Sigmoid colon (tissue), 4 donors: ENCODE data around the gene DIPK1B.

ENCODE experiments used
- CTCF ChIP-seq, 4 experiments: fragments of 450-650 bp in 3 of 4; fragments of 200-600 bp in 1 of 4; IDR thresholded peaks; one replicate each; pipeline ENCODE4 v1.5.1; 2016 to 2019; ENCODE audit warnings: antibody characterized with exemption in 4 of 4, mild to moderate bottlenecking in 3 of 4, moderate library complexity in 2 of 4
- EP300 ChIP-seq, 4 donors: sonication (generic); formaldehyde crosslinking; IDR thresholded peaks; one replicate each; pipeline ENCODE4 v1.6.1; 2017; ENCODE audit warnings: antibody characterized with exemption in 4 of 4
- POLR2A ChIP-seq, 2 donors: fragments of 450-650 bp; IDR thresholded peaks; one replicate each; pipeline ENCODE4 v1.6.1; 2016; ENCODE audit warnings: antibody characterized with exemption in 2 of 2, mild to moderate bottlenecking in 2 of 2, moderate library complexity in 2 of 2
- POLR2AphosphoS5 ChIP-seq, 4 donors: sonication (generic); formaldehyde crosslinking; IDR thresholded peaks; one replicate each; pipeline ENCODE4 v1.6.1; 2017; ENCODE audit warnings: antibody characterized with exemption in 4 of 4

GRCh38 chr9:136693490-136694162, 18.7 kb upstream of the DIPK1B start:
- no peak for TF ChIP-seq CTCF (IDR thresholded peaks at IDR 0.05)
- no peak for TF ChIP-seq POLR2A (IDR thresholded peaks at IDR 0.05)
- no peak for TF ChIP-seq POLR2AphosphoS5 (IDR thresholded peaks at IDR 0.05)
- TF ChIP-seq EP300 (IDR thresholded peaks at IDR 0.05), result no peak
